G401.6 (cell line): ENCODE data around the gene IL16.

ENCODE experiments used
- FAIRE-seq: peaks from 2 replicates; lab custom pipeline; 2012; peaks lifted over from hg19 to GRCh38; lab: Jason Lieb, UNC

IL16 gene

DNA sequence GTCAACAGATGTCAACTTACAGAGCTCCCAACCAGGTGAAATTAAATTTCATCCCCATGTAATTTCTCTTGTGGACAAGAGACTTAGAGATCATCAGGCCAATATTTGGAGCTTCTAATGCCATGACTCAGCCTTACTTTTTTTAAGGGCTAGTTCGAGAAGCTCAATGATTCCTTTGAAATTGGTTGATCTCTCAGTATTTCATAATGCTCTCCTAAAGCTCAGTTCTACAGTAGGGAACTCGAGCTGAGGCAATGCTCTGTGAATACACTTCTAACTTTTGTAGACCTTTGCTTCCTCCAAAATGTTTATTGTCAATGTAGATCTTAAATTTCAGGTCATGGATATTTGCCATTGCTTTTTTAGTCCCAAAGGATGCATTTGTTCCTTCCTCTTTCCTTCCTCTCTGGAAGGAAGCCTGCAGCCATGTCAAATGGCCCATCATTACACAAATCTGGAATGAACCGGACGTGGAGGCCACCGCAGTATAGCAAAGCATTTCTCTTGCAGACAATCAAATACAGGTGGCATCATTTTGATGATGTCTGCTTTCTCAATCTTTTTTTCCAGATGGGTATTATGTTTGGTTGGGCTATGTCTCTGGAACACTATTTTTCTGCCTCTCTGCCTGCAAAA lies 98.9 kb downstream of the IL16 start:
- FAIRE-seq = no peak

DNA sequence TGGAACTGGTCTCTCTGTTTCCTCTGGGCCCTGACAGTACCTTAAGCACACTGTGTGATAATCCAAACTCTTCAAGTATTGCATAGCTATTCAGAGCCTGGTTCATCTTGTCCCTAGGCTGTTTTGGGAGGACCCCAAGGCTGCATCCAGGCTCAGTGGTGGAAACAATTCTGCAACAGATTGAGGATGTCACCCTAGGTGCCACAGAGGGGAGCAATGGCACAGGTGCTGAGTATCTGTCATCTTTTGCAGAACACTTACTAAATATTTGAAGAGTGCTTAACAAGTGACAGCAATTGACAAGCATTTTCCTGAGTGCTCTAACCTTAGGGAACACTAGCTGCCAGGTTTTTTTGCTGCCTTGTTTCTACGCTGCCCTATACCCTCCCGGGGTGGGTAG lies 99.5 kb downstream of the IL16 start:
- no peak for FAIRE-seq

DNA sequence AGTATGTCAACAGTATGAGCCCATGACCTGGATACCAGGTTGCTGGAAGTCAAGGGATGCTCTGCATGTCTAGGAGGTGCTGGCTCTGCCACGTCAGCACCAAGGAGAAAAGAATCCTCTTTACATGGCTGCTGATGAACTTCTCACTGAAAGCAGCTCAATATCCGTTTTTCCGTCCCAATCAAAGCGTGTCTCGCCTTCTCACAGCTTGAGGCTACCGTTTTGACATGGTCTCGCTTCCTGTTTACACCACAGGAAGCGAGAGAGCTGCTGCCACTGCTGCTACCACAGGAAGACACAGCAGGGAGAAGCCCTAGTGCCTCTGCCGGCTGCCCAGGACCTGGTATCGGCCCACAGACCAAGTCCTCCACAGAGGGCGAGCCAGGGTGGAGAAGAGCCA lies 100.0 kb downstream of the IL16 start:
- FAIRE-seq = no peak

- no peak for FAIRE-seq
Observed at GRCh38 chr15:81297147-81297572, 100.5 kb downstream of the IL16 start.

DNA sequence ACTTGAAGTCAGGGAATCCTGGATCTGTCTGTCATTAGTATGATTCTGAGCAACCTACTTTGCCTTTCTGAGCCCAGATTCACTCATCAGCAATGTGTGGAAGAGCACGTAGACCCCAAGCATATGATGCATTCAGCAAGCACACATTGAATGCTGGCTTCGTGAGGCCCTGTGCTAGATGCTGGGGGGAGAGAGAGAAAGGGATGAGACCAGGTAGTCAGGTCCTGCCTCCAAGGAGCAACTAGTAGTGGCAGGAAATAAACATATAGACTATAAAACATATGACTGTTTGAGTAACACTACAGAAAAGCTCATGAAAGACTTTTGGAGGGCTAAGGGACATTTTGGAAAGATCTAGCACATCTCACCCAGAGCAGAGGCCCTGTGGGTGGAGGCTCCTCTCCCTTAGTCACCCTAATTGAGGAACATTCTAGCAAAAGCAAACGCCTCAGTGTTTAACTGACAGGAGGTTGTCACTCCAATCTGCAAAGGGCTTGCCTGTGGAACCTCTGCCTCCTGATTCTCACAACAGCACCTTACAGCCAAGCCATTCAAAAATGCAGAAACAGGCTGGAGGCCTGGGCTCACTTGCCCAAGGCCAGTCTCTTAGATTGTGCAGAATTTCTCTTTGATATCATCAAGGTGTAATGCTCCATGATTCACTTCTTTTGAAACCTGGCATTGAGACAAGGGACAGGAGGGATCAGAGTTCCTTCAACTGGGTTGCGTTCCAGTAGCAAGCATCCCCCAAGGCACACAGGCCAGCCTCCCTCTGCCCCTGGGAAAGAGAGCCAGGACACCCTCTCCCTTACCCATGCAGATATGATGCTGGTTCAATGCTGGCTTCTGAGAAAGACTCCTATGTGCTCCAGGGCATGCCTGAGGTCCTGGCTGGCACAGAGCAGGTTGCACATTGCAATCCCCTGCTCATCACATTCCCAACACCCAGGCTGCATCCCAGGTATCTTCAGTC lies 101.2 kb downstream of the IL16 start:
- FAIRE-seq = no peak

DNA sequence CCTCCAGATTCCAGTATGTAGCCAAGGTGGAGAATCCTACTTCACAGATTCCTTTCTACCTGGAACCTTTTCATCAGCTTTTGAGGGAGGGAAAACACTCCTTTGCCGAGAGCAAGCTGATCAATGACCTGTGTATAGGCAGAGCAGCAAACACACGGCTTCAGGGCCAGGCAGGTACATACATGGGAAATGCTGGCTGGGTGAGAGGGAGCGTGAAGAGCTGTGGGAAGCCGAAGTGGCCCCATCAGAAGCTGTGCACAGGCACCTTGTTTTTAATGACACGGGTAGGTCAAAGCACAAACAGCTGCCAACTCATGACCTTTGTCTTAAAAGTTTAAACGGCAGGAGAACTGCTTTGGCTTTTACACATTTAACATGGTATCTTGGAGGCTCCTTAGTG lies 101.9 kb downstream of the IL16 start:
- no peak for FAIRE-seq

- FAIRE-seq = no peak
Observed at GRCh38 chr15:81299156-81299555, 102.5 kb downstream of the IL16 start.

- no peak for FAIRE-seq
Observed at GRCh38 chr15:81299630-81300273, 103.1 kb downstream of the IL16 start.

DNA sequence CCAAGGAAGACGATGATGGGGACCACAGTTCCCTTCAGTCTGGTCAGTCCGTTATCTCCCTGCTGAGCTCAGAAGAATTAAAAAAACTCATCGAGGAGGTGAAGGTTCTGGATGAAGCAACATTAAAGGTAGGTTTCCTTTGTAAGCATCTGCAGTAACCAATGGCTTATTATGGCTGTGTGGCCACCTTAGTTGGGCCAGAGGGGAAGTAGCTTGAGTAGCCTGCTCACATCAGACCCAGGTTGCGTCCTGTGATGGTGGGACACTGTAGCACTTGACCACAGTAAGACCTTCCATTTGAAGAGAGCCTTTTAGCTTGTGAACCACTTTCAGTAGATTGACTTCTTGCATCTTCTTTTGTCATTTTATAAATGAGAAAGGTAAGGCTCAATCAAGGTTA lies 104.7 kb downstream of the IL16 start:
- FAIRE-seq = no peak

GRCh38 chr15:81301815-81302399 lies 105.2 kb downstream of the IL16 start:
- FAIRE-seq = no peak

DNA sequence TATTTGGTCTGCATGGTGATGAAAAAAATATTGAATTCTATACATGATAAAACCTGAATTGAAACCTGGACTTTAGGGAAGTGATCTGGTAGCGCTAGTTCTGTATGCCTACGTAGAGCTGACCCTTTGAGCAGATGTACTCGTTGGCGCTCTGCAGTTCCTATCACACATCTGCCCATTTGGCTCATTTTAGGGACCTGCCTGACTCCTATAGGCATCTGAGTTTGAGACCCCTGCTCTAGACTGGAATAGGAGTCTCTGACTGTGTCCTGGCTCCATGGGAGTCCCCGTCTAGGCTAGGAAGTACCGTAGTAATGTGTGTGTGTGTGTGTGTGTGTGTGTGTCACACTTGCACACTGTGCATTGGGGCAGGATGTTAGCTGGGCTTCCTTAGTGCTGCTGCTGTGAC lies 106.0 kb downstream of the IL16 start:
- FAIRE-seq = no peak

- FAIRE-seq = no peak
Observed at GRCh38 chr15:81303244-81304225, 106.9 kb downstream of the IL16 start.

DNA sequence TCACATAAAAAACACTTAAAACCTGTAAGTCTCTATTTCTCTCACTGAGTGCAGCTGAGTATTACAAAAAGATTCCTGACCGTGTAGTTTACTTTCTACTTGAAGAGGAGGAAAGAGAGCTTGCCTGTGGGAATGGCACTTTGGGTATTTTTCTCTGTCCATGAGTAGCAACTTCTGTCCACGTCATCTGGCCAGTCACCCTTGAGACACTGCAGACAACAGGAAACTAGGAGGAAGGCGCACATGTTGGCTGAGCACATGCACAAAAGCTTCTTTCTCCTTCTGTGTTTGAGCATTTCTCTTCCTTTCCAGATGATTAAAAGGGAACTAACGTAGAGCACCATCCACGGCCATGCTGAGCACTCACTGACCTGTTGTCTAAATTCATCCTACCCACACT lies 107.5 kb downstream of the IL16 start:
- no peak for FAIRE-seq

GRCh38 chr15:81308260-81308659 lies 111.6 kb downstream of the IL16 start:
- FAIRE-seq = no peak

- FAIRE-seq = no peak
Observed at GRCh38 chr15:81309647-81310450, 113.2 kb downstream of the IL16 start.

DNA sequence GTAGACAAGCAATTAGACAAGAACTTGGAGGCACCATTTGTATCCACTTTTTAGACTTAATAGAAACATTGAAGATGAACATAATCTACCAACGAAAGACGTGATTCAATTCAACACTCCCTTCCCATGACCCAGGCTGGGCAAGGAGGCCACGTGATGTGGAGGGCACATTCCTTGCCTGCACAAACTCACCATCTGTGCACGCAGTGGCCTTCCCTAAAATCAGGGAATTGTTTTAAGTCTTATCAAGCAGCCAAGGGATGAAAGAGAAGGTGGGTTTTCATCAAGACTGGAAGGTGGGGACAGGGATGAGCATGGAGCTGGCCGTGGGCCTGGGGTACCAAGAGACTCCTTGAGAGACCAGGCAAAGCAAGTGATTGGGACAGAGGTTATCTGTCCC lies 113.8 kb downstream of the IL16 start:
- no peak for FAIRE-seq

DNA sequence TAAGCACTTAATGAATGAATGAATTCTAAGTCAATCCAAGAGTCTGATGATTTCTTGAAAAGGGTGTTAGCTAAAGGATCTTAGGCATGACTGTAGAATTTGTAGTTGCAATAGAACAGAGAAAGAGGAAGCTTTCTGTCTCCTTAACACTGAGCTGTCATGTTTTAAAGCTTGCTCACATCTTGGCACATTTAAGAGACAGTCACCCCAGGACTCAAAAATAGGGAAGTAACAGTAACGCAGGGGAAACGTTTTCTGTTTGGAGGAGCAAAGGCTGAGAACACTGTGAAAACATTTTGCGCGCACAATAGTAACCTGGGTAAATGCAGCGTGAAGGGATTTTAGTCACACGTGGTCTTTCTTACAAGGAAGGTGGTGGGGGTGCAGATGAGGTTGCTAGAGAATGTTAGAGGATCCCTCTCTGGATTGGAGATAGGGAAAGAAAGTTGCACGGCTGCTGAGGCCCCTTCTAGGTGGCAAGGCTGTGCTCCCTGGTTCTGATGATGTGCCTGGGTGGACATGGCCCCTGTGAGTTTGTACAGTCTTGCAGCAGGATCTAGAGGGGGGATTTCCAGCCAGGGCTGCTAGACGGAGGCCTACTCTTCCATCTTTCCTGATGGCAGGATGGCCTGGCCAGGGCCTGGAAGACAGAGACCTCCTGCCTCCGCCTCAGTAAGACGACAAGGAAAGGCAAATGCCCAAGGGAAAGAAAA lies 115.2 kb downstream of the IL16 start:
- FAIRE-seq = no peak

DNA sequence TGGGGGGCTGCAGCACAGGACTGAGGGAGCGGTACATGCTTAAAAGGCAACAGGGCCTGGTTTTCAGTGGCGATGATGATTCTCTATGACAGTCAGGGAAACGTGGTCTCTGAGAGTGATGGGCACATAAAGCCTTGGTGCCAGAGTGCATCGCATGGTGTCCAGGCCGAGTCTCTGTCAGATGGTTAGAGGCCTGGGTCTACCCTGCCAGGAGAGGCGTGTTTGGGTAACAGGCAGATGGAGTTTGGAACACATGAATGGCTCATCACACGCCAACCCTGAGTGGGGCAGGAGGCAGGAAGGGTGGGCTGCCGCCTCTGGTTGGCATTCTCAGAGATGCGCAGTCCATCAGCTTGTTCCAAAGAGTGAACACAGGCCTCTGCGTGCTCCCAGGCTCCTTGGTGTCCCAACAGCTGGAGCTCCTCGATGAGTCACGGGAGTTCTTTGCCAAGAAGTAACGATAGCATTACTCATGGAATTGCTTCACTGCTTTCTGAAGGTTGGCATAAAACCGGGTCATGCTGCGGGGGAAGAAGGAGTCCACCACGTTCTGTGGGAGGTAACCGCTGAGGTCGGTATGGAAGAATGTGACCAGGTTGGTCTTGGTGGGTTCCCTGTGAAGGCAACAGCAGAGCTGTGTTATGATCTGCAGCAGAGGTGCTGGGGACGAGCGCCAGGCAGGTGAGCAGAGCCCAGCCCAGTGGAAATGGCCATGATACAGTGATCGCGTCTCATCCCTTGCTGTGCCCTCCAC lies 116.3 kb downstream of the IL16 start:
- FAIRE-seq = no peak

DNA sequence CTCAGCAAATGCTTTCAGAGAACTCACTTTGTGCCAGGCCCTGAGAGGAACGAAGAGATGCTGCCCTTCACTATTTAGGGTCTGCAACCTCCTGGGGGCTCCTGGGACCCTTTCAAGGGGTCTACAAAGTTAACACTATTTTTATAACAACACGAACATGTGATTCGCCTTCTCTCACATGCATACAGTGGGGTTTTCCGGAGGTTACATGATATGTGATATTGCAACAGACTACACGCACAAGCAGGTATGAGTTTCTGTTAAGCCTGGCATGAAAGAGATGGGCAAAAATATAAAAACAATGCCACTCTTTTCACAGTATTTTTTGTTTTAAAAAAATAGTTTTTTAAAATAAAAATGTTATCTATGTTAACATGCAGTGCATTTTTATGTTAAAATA lies 117.0 kb downstream of the IL16 start:
- no peak for FAIRE-seq
